GM21390 (cell line): ENCODE results near the gene GNAT3.

Experiments
- ATAC-seq: cut with Tn5 transposase; IDR thresholded peaks from one replicate; pipeline ENCODE4 v1.9.1; 2021; ENCODE audit not compliant: unreplicated experiment

Gene GNAT3

GRCh38 chr7:80467069-80467468 lies 44.8 kb downstream of the GNAT3 start:
- no peak for ATAC-seq

- ATAC-seq, result no peak
Measured at GRCh38 chr7:80466636-80467035, 45.2 kb downstream of the GNAT3 start.

- ATAC-seq, result no peak
Measured at GRCh38 chr7:80464211-80464610, 47.7 kb downstream of the GNAT3 start.

GRCh38 chr7:80463272-80463920 lies 48.5 kb downstream of the GNAT3 start:
- ATAC-seq, result no peak

GRCh38 chr7:80460857-80461256 lies 51.0 kb downstream of the GNAT3 start:
- ATAC-seq, result no peak

- ATAC-seq, result no peak
Measured at GRCh38 chr7:80459776-80460510, 51.9 kb downstream of the GNAT3 start.

GRCh38 chr7:80458822-80459725 lies 52.8 kb downstream of the GNAT3 start:
- no peak for ATAC-seq

- ATAC-seq, result no peak
Measured at GRCh38 chr7:80453699-80454340, 58.0 kb downstream of the GNAT3 start.

GRCh38 chr7:80450621-80451308 lies 61.1 kb downstream of the GNAT3 start:
- no peak for ATAC-seq

- no peak for ATAC-seq
Measured at GRCh38 chr7:80449836-80450235, 62.0 kb downstream of the GNAT3 start.

GRCh38 chr7:80445351-80445750 lies 66.5 kb downstream of the GNAT3 start:
- no peak for ATAC-seq

- ATAC-seq, result no peak
Measured at GRCh38 chr7:80444811-80445210, 67.1 kb downstream of the GNAT3 start.

GRCh38 chr7:80443325-80443724 lies 68.5 kb downstream of the GNAT3 start:
- no peak for ATAC-seq

- ATAC-seq, result no peak
Measured at GRCh38 chr7:80440883-80441282, 71.0 kb downstream of the GNAT3 start.

- no peak for ATAC-seq
Measured at GRCh38 chr7:80439894-80440821, 71.7 kb downstream of the GNAT3 start.

- no peak for ATAC-seq
Measured at GRCh38 chr7:80435521-80435920, 76.3 kb downstream of the GNAT3 start.

- no peak for ATAC-seq
Measured at GRCh38 chr7:80434047-80434446, 77.8 kb downstream of the GNAT3 start.

- ATAC-seq, result no peak
Measured at GRCh38 chr7:80432166-80432565, 79.7 kb downstream of the GNAT3 start.

- no peak for ATAC-seq
Measured at GRCh38 chr7:80429181-80429580, 82.7 kb downstream of the GNAT3 start.
